GM12892 (cell line): ENCODE measurements around the gene CADPS.

ENCODE experiments used
- POLR2A ChIP-seq: IDR thresholded peaks from 2 replicates; pipeline ENCODE4 v1.6.1; 2011; ENCODE audit warnings: low read depth, low read length, control low read depth
- POLR2AphosphoS5 ChIP-seq: IDR thresholded peaks from 2 replicates; pipeline ENCODE4 v1.6.1; 2011; ENCODE audit warnings: low read depth, low read length, control low read depth

- TF ChIP-seq POLR2A (no peak), POLR2AphosphoS5 (no peak)
Measured at GRCh38 chr3:62811119-62811518, 64.1 kb downstream of the CADPS start.
